ENCODE results near the gene SHISAL1.

SHISAL1 gene

DNA sequence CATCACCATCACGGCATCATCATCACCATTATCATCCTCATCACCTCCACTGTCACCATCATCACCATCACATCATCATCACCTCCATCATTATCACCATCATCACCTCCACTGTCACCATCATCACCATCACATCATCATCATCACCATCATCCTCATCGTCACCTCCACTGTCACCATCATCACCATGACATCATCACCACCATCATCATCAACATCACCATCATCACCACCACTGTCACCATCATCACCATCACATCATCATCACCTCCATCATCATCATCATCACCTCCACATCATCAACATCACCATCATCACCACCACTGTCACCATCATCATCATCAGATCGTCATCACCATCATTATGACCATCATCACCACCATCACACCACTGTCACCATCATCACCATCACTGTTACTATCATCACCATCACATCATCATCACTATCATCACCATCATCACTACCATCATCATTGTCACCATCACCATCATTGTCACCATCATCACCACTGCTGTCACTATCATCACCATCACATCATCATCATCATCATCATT is 99.2 kb downstream of the SHISAL1 start:
- in situ Hi-C loops (cut with MboI; ENCODE audit: low sequenced_read_pairs), result no loop called here

GRCh38 chr22:44212936-44213335 is 99.8 kb downstream of the SHISAL1 start:
- in situ Hi-C loops (cut with MboI; ENCODE audit: low sequenced_read_pairs), result no loop called here

DNA sequence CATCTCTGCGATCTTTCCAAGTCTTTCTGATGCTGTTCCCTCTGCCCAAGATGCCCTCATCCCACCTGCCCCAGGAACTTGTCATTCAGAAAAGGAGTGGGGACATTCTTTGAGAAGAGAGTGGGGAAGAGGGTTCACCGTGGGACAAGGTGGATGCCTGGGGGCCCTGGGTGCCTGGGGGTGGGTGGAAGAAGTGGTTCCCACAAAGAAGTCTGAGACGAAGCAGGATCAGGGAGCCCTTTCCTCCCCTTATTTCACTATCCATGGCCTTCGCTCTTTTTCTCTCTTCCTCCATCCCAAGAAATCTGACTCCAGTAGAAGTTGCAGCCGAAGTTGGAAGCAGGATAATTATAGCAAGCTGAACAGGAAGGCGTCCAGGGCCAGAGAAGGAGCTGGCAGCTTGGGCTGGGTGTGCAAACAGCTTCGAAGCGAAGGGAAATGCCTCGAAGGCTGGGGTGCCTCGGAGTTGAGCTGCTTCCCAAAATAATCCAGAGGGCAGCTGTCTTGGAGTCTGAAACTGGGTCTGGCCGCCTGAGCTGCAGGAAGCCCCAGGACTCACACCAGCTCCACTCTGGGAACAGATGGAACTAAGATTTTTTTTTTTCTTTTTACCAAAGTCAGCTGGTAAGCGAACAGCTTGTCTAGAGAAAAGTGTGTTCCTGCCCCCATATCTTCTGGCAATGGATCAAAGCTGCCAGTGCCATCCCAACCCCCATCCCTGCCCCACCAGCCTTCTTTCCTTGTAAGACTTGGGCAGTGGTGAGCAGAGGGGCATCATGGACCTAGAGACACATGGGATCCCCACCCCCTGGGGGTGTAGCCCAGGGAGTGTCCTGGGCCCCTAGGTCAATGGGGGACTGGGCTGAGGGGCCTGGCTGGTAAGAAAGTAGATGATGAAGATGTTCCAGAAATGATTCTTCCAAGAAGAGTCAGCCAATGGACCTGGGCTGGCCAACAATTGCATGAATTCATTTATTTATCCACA is 100.5 kb downstream of the SHISAL1 start:
- in situ Hi-C loops (cut with MboI; ENCODE audit: low sequenced_read_pairs), result no loop called here

- in situ Hi-C loops (cut with MboI; ENCODE audit: low sequenced_read_pairs), result no loop called here
Measured at GRCh38 chr22:44211256-44211945, 101.3 kb downstream of the SHISAL1 start.

GRCh38 chr22:44210722-44211121 is 102.0 kb downstream of the SHISAL1 start:
- in situ Hi-C loops (cut with MboI; ENCODE audit: low sequenced_read_pairs), result no loop called here

DNA sequence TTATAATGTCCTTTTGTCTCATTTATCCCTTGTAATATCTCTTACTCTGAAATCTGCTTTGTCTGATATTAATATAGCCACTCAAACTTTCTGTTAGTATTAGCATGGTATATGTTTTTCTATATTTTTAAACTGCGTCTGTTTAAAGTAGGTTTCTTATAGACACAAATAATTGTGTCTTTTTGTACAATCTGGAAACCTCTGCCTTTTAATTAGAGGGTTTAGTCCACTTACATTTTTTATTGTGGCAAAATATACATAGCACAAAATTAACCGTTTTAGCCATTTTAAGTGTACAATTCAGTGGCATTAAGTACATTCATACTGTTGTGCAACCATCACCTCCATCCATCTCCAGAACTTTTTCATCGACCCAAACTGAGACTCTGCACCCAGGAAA is 103.4 kb downstream of the SHISAL1 start:
- in situ Hi-C loops (cut with MboI; ENCODE audit: low sequenced_read_pairs), result no loop called here

GRCh38 chr22:44207981-44208317 is 104.8 kb downstream of the SHISAL1 start:
- in situ Hi-C loops (cut with MboI; ENCODE audit: low sequenced_read_pairs), result no loop called here

DNA sequence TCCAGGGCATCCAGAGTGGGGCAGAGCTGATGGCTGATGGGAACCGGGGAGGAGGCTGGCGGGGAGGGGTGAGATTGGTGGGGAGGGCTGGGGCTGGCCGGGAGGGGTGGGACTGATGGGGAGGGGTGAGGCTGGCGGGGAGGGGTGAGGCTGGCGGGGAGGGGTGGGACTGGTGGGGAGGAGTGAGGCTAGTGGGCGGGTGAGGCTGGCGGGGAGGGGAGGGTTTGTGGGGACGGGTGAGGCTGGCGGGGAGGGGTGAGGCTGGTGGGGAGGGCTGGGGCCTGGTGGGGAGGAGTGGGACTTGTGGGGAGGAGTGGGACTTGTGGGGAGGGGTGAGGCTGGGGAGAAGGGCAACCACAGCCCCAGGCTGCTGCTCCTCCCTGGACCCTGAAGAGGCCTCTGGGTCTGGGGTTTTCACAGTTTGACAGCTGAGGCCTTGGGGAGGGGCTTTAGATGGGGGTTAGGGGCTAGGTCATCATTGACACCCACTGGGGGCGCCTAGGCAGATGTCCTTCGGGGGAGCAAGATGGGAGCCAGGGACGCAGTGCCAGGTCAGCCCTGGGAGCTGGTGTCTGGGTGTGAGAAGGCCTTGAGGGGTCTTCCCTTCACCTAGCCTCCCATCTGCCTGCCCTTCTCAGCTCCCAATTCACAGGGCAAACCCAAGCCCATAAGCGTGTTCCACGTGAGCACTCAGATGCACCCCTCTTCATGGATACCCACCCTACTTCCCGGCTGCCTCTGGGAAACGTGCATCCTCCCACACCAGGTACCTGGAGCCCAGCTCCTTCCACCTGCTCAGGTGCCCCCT is 105.4 kb downstream of the SHISAL1 start:
- in situ Hi-C loops (cut with MboI; ENCODE audit: low sequenced_read_pairs), result no loop called here

DNA sequence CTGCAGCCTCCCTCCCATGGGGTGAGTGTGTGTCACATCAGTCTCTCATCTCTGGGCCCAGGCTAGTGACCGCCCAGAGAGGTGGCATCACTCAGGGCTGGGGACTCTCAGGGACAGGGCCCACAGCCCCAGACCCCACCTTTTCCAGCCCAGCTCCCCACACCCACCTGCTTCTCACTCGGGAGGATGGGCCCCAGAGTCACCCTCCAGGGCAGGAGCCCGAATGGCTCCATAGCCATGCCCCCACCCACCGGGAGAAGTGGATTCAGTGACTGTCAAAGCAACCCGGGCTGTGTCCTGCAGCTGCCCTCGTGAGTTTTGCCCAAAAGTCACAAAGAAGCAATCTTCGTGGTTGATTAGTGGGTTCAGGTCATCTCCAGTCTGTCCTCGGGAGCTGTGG is 106.1 kb downstream of the SHISAL1 start:
- in situ Hi-C loops (cut with MboI; ENCODE audit: low sequenced_read_pairs), result no loop called here

- in situ Hi-C loops (cut with MboI; ENCODE audit: low sequenced_read_pairs), result no loop called here
Measured at GRCh38 chr22:44206330-44206645, 106.5 kb downstream of the SHISAL1 start.

DNA sequence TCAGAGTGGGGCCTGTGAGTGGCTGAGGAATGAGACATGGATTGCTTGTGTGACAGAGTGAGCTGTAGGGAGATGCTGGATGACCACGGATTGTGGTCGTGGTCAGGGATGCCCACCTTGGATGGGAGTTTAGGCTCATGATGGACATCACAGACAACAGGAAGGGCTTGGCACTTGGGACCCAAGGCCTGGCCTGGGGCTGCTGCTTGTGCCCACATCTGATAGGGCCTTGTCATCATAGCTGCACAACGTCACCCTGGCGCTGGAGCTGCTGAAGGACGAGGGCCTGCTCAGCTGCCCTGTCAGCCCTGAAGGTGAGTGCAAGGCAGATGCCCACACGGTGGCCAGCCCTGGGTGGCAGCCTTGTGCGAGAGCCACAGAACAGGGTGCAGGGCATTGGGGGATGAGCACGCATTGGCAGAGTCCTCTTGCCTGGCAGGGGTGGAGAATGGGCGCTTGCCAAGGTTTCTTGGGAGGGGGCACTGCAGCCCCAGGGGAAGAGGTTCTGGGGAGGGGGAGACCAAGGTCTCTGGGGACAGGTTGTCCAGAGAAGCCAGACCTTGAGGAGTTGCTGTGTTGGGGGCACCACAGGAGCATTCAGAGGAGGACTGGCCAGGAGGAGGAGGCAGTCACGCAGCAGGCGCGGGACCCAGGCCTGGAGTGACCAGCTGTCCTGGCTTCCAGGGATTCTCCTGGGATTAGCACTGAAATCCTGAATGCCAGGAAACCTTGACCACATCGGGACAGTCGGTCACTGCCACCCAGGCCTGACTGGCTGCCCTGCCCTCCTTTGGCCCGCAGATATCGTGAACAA is 107.0 kb downstream of the SHISAL1 start:
- in situ Hi-C loops (cut with MboI; ENCODE audit: low sequenced_read_pairs), result no loop called here

DNA sequence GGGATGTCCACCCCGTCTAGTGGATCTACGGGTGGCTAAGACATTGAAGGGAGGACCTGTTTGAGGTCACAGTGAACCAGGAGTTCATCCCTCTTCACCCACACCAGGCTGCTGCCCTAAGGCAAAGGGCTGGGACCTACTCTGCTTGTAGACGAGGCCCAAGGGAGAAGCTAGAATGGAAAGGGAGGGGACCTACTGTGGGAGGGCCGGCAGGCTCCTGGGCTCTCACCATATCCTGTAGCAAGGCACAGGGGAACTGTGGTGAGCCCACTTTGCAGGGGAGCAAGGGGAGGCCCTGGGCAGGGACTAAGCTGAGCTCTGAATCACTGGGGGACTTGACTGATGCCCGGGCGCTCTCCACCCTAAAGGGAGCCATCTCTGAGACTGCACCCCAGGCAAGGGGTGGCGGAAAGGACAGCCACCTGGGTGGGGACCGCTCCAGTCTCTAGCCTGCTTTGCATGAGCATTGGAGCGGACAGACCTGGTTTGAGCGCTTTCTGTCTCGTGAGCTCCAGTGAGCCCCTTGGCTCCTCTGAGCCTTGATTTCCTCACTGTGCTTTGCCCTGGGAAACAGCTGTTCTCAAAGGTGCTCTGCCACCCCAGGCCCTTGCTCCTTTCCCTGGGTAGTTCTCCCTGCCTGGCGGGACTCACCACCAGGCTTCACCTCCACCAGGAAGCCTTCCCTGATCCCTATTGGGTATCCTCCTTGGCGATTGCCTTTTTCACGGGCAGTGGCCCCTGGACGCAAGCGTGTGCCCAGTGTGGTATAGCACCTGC is 107.8 kb downstream of the SHISAL1 start:
- in situ Hi-C loops (cut with MboI; ENCODE audit: low sequenced_read_pairs), result no loop called here

DNA sequence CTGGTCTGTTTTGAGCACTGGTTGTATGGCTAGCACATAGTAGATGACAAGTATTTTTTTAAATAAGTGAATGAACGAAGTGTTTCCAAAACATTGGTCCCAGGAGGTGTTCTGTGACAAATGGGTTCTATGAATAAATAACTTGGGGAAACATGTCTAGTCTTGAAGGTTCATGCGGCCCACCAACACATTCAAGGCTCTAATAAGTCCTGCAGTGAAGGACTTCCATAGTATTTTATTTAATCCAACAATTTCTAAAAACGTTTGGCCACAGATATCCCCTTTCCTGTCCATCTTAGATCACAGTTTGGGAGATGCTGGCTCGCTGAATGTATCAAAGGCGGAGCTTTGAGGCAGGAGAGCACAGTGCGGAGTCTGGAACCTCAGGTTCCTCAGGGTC is 109.5 kb downstream of the SHISAL1 start:
- in situ Hi-C loops (cut with MboI; ENCODE audit: low sequenced_read_pairs), result no loop called here

- in situ Hi-C loops (cut with MboI; ENCODE audit: low sequenced_read_pairs), result no loop called here
Measured at GRCh38 chr22:44202261-44202789, 110.4 kb downstream of the SHISAL1 start.

DNA sequence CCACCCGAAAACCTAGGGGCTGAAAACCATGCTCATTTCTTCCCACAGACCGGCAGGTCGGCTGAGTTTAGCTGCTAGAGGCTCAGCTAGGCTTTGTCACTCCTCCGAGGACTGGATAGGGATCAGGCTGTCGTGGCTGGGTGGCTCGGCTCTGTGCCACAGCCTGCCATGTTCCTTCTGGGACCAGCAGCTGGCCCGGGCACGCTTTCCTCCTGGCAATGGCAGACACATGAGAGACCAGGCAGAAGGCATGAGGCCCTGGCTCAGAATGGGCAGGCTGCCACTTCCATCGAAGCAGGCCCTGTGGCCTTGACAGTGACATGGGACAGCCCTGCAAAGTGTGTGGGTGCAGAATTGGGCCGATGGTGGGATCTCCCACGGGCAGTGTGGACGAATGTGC is 111.1 kb downstream of the SHISAL1 start:
- in situ Hi-C loops (cut with MboI; ENCODE audit: low sequenced_read_pairs), result no loop called here

DNA sequence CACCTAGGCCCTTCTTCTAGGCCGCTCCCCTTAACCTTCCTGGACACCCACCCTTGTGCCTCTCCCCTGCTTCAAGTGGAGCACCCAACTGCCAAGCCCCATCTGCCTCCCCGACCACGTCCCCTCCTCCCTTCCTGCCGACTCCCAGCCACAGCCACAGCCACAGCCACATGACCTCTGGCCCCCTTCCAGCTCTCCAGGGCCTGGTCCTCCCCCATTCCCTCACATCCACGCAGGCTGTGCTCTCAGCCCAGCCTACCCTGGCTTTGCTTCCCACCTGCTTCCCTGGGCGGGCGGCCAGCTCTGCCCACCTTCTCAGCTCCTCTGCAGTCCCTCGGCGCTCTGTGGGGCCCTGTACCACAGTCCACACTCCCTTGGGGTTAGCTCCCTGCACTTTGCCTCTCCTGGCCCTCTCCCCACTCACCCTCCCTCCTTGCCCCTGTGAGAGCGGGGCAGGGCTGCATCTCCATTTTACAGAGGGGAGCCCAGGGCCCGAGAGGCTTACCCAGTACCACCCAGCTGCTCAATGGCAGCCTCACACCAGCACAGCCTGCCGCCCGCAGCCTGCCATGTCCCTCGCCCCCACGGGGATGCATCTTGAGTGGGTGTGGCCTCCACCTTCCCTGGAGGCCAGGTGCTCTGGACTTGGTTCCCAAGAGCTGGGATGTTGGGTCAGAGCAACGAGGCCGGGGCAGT is 111.7 kb downstream of the SHISAL1 start:
- in situ Hi-C loops (cut with MboI; ENCODE audit: low sequenced_read_pairs), result no loop called here

DNA sequence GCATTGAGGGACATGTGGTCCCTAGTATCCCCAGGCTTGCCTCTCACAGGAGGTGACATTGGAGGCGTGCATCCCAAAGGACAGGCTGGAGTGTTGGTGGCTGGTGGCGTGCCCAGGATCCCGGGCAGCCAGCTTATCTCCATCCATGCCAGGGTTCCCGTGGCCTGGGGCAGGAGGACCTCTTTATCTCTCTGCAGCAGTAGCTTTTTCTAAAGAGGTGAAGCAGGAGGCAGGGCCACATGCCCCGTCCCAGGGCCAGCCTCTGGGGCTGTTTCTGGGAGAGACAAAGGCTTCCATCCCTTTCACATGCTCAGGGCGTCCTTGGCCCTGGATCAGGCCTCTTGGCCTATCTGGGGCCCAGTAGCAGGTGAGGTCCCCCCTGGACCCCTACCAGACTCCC is 112.3 kb downstream of the SHISAL1 start:
- in situ Hi-C loops (cut with MboI; ENCODE audit: low sequenced_read_pairs), result no loop called here

DNA sequence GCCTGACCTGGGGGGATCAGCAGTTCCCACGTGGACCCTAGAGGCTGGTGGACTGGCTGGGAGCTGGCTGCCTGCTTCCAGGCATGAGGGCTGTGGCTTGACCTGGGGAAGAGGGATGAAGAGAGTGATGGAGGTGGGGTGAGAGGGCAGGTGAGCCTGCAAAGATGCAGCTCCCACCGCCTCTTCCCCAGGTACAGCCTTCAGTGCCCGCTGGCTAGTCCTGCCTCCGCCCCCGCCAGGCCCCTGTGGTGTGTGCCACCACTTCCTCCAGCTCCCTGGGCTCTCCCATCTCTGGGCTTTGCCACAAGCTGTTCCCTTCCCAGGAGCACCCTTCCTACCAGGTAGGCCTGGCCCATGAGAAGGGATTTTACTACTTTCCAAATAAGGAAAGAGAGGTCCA is 112.9 kb downstream of the SHISAL1 start:
- in situ Hi-C loops (cut with MboI; ENCODE audit: low sequenced_read_pairs), result no loop called here

DNA sequence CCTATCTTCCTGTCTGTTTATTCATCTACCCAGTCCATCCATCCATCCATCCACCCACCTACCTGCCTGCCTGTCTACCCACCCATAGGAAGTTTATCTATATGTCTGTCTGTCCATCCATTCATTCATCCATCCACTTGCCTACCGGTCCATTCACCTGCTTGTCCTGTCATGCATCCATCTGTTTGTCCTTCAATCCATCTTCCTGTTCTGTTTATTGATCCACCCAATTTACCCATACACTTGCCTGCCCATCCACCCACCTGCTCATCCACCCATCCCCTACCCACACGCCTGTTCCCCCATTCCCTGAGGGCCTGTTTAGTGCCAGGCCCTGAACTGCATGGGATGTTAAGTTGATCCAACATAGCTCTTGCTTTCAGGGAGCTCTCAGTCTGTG is 113.6 kb downstream of the SHISAL1 start:
- in situ Hi-C loops (cut with MboI; ENCODE audit: low sequenced_read_pairs), result no loop called here

Data from HL-60/S4 (cell line).